KMS-11 (cell line): ENCODE measurements around the gene SLITRK3.

Experiments
- H2AFZ ChIP-seq: fragments of 200-600 bp; sonication (generic); 2 replicates; pipeline ENCODE4 v1.6.1; 2016; ENCODE audit warnings: antibody characterized with exemption, mixed run types, low read depth
- H3K27ac ChIP-seq: fragments of 200-600 bp; sonication (generic); 2 replicates; pipeline ENCODE4 v1.6.1; 2016; ENCODE audit warnings: mild to moderate bottlenecking, mixed run types
- H3K27me3 ChIP-seq: fragments of 200-600 bp; sonication (generic); 2 replicates; pipeline ENCODE4 v1.6.1; 2017; ENCODE audit warnings: mild to moderate bottlenecking, low read depth, mixed run types, moderate library complexity; ENCODE audit not compliant: insufficient read depth
- H3K36me3 ChIP-seq: fragments of 200-600 bp; sonication (generic); 2 replicates; pipeline ENCODE4 v1.6.1; 2017; ENCODE audit warnings: mild to moderate bottlenecking, mixed run types; ENCODE audit not compliant: insufficient read depth
- H3K4me1 ChIP-seq: fragments of 200-600 bp; sonication (generic); 2 replicates; pipeline ENCODE4 v1.6.1; 2016; ENCODE audit warnings: mild to moderate bottlenecking, low read depth, mixed run types; ENCODE audit not compliant: poor library complexity, severe bottlenecking
- H3K4me2 ChIP-seq: fragments of 200-600 bp; sonication (generic); 2 replicates; pipeline ENCODE4 v1.7.0; 2016; ENCODE audit warnings: mild to moderate bottlenecking, mixed run types
- H3K4me3 ChIP-seq: fragments of 200-600 bp; sonication (generic); IDR thresholded peaks from 2 replicates; pipeline ENCODE4 v1.6.1; 2017; ENCODE audit warnings: low read depth, low read length, mixed read lengths; ENCODE audit not compliant: insufficient read depth
- H3K79me2 ChIP-seq: fragments of 200-600 bp; sonication (generic); 2 replicates; pipeline ENCODE4 v1.6.1; 2016; ENCODE audit warnings: low read depth, mixed run types; ENCODE audit not compliant: insufficient read depth
- H3K9ac ChIP-seq: fragments of 200-600 bp; sonication (generic); 2 replicates; pipeline ENCODE4 v1.6.1; 2016; ENCODE audit warnings: mild to moderate bottlenecking, mixed run types
- H4K20me1 ChIP-seq: fragments of 200-600 bp; sonication (generic); 2 replicates; pipeline ENCODE4 v1.6.1; 2016; ENCODE audit warnings: mild to moderate bottlenecking, mixed run types; ENCODE audit not compliant: insufficient read depth
- TF ChIP-seq, protein P1 (sequence below): fragments of 200-600 bp; sonication (generic); conservative IDR thresholded peaks from 2 replicates; pipeline ENCODE4 v1.6.1; 2017; ENCODE audit warnings: low read depth, mild to moderate bottlenecking, antibody characterized with exemption, low read length, moderate library complexity, mixed read lengths

Gene SLITRK3

DNA sequence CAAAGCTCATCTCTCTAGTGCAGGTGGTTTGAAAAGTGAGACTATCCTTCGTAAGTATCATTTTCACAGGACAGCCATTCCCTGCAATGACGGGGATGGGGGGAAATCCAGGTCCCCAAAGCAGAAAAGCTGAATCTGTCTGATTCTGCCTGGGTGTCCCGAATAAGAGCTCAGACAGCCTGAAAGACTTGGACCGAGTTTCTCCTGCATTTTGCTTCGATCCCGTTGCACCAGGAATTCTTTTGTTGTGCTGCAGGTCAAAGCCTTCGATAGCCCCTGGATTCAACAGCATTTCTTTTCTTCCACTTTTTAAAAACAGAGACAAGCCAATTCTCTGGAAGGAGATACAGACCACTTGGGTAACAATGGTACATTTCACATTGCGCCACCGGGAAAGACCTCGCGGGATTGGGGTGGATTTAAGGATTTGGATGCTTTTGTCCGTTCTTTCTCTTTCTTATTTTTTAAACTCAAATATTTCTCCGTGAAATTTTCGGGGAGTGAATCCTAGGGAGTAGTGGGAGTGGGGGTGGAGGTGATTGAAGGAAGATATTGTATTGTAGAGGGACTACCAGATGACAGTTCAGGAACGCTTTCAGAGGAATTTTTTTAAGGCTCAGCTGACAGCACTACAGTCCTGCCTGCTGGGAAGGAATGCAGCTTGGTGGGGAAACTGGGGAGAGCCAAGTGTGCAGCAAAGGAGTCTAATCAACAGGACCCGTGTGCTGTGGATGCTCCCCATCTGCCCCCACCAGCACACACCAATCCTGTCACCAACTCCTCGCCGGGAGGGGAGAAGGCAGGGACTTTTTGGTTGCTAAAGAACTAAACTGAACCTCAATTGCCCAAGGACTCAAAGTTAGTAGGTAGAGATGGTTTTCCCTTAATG is 2.6 kb downstream of the SLITRK3 start:
- no peaks in the 10 kb centered on the region for H3K27me3 ChIP-seq

DNA sequence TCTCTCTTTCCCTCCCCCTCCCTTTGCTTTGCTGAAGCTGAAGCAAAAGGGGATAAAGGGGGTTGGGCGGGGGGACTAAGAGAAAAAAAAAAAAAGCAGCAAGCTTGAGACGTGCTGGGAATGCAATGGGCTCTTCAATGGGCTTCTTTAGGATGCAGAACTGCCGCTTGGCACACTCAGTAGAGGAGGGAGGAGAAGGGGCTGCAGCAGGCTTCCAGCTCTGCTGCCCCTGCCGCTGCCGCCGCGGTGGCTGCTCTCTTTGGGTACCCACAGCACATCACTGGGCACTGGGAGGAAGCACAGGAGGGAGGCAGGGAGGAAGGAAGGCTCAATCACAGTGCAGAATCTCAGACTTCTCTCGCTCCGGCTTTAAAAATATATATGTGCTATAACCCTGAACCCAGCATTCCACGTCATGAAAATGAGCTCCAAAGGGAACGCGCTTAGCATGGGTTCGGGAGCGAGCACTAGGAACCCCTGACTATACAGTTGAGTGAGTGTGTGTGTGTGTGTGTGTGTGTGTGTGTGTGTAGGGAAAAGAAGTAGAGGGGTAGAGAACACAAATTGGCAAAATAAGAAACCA is 3.5 kb downstream of the SLITRK3 start:
- Histone ChIP-seq H2AFZ (no peak overlapping the region), H3K79me2 (no peaks in the 10 kb centered on the region), H4K20me1 (no peaks in the 10 kb centered on the region), H3K4me2 (no peak overlapping the region), H3K4me3 (no peak overlapping the region), H3K27ac (no peak overlapping the region), H3K4me1 (no peaks in the 10 kb centered on the region), H3K36me3 (no peaks in the 10 kb centered on the region), H3K27me3 (no peaks in the 10 kb centered on the region), H3K9ac (no peak overlapping the region)
- TF ChIP-seq, protein P1, sequence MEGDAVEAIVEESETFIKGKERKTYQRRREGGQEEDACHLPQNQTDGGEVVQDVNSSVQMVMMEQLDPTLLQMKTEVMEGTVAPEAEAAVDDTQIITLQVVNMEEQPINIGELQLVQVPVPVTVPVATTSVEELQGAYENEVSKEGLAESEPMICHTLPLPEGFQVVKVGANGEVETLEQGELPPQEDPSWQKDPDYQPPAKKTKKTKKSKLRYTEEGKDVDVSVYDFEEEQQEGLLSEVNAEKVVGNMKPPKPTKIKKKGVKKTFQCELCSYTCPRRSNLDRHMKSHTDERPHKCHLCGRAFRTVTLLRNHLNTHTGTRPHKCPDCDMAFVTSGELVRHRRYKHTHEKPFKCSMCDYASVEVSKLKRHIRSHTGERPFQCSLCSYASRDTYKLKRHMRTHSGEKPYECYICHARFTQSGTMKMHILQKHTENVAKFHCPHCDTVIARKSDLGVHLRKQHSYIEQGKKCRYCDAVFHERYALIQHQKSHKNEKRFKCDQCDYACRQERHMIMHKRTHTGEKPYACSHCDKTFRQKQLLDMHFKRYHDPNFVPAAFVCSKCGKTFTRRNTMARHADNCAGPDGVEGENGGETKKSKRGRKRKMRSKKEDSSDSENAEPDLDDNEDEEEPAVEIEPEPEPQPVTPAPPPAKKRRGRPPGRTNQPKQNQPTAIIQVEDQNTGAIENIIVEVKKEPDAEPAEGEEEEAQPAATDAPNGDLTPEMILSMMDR: no peak

More for the DNA sequence above, 2.6 kb downstream of the SLITRK3 start:
- Histone ChIP-seq H3K4me1 (no peaks in the 10 kb centered on the region), H3K27ac (no peak overlapping the region), H3K9ac (no peak overlapping the region), H4K20me1 (no peaks in the 10 kb centered on the region), H3K4me3 (no peak overlapping the region), H3K36me3 (no peaks in the 10 kb centered on the region), H2AFZ (no peak overlapping the region), H3K4me2 (no peak overlapping the region), H3K79me2 (no peaks in the 10 kb centered on the region)
- TF ChIP-seq, protein P1: no peak

DNA sequence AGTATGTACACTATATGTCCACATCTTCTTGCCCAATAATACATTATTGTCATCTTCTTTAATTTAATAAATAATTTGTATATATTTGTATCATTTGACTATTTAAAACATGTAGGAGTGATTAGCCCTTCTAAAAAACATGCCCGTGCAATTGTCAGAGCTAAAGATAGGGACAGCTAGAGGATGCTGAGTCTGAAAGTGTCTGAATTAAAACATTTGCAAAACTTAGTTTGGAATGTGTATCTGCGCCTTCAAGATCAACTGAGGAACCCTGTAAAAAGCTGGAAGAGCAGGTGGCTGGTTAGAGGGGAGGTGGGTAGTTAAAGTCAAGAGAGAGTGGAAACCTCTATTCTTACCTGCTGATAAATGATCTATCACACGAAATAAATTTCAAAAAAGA is 4.7 kb downstream of the SLITRK3 start:
- no peaks in the 10 kb centered on the region for H3K36me3 ChIP-seq
- no peak overlapping the region for H3K9ac ChIP-seq
- H3K4me1 ChIP-seq: no peaks in the 10 kb centered on the region
- TF ChIP-seq, protein P1: no peak
- no peaks in the 10 kb centered on the region for H3K79me2 ChIP-seq
- H2AFZ ChIP-seq: no peak overlapping the region
- no peaks in the 10 kb centered on the region for H3K27me3 ChIP-seq
- no peak overlapping the region for H3K4me3 ChIP-seq
- H4K20me1 ChIP-seq: no peaks in the 10 kb centered on the region
- H3K27ac ChIP-seq: no peak overlapping the region
- no peak overlapping the region for H3K4me2 ChIP-seq

DNA sequence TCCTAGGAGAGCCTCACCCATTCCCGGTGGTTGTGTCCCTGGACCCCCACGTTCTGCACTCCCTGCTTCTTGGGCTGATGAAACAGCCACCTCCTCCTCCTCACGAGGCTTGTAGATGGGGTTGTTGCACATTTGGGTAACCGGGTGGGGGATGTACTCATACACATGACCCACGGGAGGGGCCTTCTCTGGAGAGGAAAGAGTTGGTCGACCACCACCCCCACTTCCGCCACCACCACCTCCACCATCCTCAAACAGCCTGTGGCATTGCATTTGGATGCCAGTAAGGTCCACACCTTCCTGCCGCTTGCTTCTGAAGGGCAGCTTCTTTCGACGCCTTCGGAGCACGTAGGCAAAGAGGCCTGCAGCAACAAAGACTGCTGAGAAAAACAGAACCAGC is 7.7 kb downstream of the SLITRK3 start:
- H3K27me3 ChIP-seq: no peaks in the 10 kb centered on the region
- no peaks in the 10 kb centered on the region for H4K20me1 ChIP-seq
- TF ChIP-seq, protein P1: no peak

More for the DNA sequence above, 7.7 kb downstream of the SLITRK3 start:
- Histone ChIP-seq H3K9ac (no peak overlapping the region), H3K79me2 (no peaks in the 10 kb centered on the region), H3K4me3 (no peak overlapping the region), H3K36me3 (no peaks in the 10 kb centered on the region), H3K4me1 (no peaks in the 10 kb centered on the region), H2AFZ (no peak overlapping the region), H3K27ac (no peak overlapping the region), H3K4me2 (no peak overlapping the region)
